HepG2 (cell line): Measurements from ENCODE around the gene PCNA. TPM values are rescaled to one million over a fixed set of nuclear protein-coding genes. Genes with fewer than 3 reads are reported as not detected.
A peak's percentile ranks its signal among the peaks of the same experiment; 100 is the strongest.

Source experiments
- SCMH1 ChIP-seq: sonication (generic); formaldehyde crosslinking; IDR thresholded peaks from 2 replicates; pipeline ENCODE4 v1.9.0; 2021; ENCODE audit warnings: missing genetic modification reagents, mild to moderate bottlenecking, borderline replicate concordance
- ZHX2 ChIP-seq, 2 experiments: sonication (generic) in 1 of 2; formaldehyde crosslinking in 1 of 2; IDR thresholded peaks; 2 replicates each; pipeline versions ENCODE4 v1.6.1 to v1.9.0; 2014 to 2022; ENCODE audit warnings: antibody characterized with exemption in 1 of 2, borderline replicate concordance in 1 of 2, inconsistent platforms in 1 of 2, low read depth in 1 of 2, missing genetic modification reagents in 1 of 2
- ZNF350 ChIP-seq: sonication (generic); formaldehyde crosslinking; IDR thresholded peaks from 2 replicates; pipeline ENCODE4 v1.4.0; 2020; ENCODE audit warnings: mild to moderate bottlenecking, low read depth, missing genetic modification reagents, borderline replicate concordance
- ZNF7 ChIP-seq: IDR thresholded peaks from 2 replicates; pipeline ENCODE4 v1.6.1; 2016; ENCODE audit warnings: missing biosample characterization, missing genetic modification reagents
- ZSCAN31 ChIP-seq: sonication (generic); formaldehyde crosslinking; IDR thresholded peaks from 2 replicates; pipeline ENCODE4 v1.5.0; 2020; ENCODE audit warnings: low read depth, mild to moderate bottlenecking, missing genetic modification reagents
- polyA plus RNA-seq, 8 experiments: library from polyadenylated mRNA; depleted of rRNA in 3 of 8; stranded (reverse) in 7 of 8; unstranded in 1 of 8; fragments of >200 nt; fragmentation: Illumina TruSeq in 4 of 8; extraction: Trizol in 4 of 8; gene quantifications; 2 replicates each; pipeline versions ENCODE4 v1.2.1 to v1.2.3, GENCODE V29; 2011 to 2016; ENCODE audit warnings: low read depth in 4 of 8, missing spikeins in 1 of 8, mixed read lengths in 1 of 8; ENCODE audit not compliant: insufficient read depth in 1 of 8
- total RNA-seq, 5 experiments: library from RNA; depleted of rRNA; stranded (reverse); fragments of >200 nt; fragmentation: Illumina TruSeq; extraction: Trizol; gene quantifications; 2 replicates each; pipeline ENCODE4 v1.2.3, GENCODE V29; 2016; ENCODE audit warnings: low read depth in 1 of 5
- TF ChIP-seq, protein P1 (sequence below): sonication (generic); formaldehyde crosslinking; IDR thresholded peaks from 2 replicates; pipeline ENCODE4 v1.9.0; 2021; ENCODE audit warnings: missing genetic modification reagents, borderline replicate concordance
- TF ChIP-seq, protein P2 (sequence below): sonication (generic); formaldehyde crosslinking; IDR thresholded peaks from 2 replicates; pipeline ENCODE4 v1.5.0; 2020; ENCODE audit warnings: mild to moderate bottlenecking, missing genetic modification reagents
- TF ChIP-seq, protein P3 (sequence below): sonication (generic); formaldehyde crosslinking; IDR thresholded peaks from 2 replicates; pipeline ENCODE4 v1.4.0; 2020; ENCODE audit warnings: missing genetic modification reagents
- TF ChIP-seq, protein P4 (sequence below): sonication (generic); formaldehyde crosslinking; IDR thresholded peaks from 2 replicates; pipeline ENCODE4 v1.8.0; 2022; ENCODE audit warnings: missing genetic modification reagents, low read depth, mild to moderate bottlenecking, borderline replicate concordance

The PCNA gene
- total and polyA plus RNA-seq, 2 of the 13 experiments (the other 11 are each of a cell fraction or from before 2014, with no cell fraction given): 229 to 655 TPM

GRCh38 chr20:5127204-5127858, 7.6 kb upstream of the PCNA start (continued):
- TF ChIP-seq, protein P1, sequence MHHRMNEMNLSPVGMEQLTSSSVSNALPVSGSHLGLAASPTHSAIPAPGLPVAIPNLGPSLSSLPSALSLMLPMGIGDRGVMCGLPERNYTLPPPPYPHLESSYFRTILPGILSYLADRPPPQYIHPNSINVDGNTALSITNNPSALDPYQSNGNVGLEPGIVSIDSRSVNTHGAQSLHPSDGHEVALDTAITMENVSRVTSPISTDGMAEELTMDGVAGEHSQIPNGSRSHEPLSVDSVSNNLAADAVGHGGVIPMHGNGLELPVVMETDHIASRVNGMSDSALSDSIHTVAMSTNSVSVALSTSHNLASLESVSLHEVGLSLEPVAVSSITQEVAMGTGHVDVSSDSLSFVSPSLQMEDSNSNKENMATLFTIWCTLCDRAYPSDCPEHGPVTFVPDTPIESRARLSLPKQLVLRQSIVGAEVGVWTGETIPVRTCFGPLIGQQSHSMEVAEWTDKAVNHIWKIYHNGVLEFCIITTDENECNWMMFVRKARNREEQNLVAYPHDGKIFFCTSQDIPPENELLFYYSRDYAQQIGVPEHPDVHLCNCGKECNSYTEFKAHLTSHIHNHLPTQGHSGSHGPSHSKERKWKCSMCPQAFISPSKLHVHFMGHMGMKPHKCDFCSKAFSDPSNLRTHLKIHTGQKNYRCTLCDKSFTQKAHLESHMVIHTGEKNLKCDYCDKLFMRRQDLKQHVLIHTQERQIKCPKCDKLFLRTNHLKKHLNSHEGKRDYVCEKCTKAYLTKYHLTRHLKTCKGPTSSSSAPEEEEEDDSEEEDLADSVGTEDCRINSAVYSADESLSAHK (CRISPR knock-in tag): no peak
- TF ChIP-seq ZNF350 (CRISPR knock-in tag): no peak; the same call in 1 of the 2 replicates
- TF ChIP-seq, protein P2, sequence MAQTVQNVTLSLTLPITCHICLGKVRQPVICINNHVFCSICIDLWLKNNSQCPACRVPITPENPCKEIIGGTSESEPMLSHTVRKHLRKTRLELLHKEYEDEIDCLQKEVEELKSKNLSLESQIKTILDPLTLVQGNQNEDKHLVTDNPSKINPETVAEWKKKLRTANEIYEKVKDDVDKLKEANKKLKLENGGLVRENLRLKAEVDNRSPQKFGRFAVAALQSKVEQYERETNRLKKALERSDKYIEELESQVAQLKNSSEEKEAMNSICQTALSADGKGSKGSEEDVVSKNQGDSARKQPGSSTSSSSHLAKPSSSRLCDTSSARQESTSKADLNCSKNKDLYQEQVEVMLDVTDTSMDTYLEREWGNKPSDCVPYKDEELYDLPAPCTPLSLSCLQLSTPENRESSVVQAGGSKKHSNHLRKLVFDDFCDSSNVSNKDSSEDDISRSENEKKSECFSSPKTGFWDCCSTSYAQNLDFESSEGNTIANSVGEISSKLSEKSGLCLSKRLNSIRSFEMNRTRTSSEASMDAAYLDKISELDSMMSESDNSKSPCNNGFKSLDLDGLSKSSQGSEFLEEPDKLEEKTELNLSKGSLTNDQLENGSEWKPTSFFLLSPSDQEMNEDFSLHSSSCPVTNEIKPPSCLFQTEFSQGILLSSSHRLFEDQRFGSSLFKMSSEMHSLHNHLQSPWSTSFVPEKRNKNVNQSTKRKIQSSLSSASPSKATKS: no peak; the same call in 1 of the 2 replicates
- TF ChIP-seq, protein P3, sequence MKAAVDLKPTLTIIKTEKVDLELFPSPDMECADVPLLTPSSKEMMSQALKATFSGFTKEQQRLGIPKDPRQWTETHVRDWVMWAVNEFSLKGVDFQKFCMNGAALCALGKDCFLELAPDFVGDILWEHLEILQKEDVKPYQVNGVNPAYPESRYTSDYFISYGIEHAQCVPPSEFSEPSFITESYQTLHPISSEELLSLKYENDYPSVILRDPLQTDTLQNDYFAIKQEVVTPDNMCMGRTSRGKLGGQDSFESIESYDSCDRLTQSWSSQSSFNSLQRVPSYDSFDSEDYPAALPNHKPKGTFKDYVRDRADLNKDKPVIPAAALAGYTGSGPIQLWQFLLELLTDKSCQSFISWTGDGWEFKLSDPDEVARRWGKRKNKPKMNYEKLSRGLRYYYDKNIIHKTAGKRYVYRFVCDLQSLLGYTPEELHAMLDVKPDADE: no peak
- TF ChIP-seq ZSCAN31 (CRISPR knock-in tag): peak; percentile 19; the same call in 1 of the 2 replicates
- no peak for TF ChIP-seq ZNF7
- no peak for TF ChIP-seq SCMH1
- TF ChIP-seq, protein P4, sequence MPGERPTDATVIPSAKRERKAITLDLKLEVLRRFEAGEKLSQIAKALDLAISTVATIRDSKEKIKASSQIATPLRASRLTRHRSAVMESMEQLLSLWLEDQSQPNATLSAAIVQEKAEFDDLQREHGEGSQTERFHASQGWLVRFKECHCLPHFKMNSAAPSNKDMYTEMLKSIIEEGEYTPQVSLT (CRISPR knock-in tag): no peak
- no peak for TF ChIP-seq ZHX2 (IDR thresholded peaks at IDR 0.05; ENCODE audit: low read depth)
- TF ChIP-seq ZHX2 (CRISPR knock-in tag; IDR thresholded peaks at IDR 0.05; ENCODE audit: borderline replicate concordance): no peak
